ENCODE data around the gene OLR1.

GRCh38 chr12:10211940-10212738 is 40.2 kb upstream of the OLR1 start:
- TF ChIP-seq CTCF (conservative IDR thresholded peaks at IDR 0.05; ENCODE audit: low read length) (no peak), EZH2phosphoT487 (IDR thresholded peaks at IDR 0.05; ENCODE audit: borderline replicate concordance, low read depth, low read length) (no peak)
